ENCODE results near the gene CBLC.
A peak's percentile ranks its signal among the peaks of the same experiment; 100 is the strongest.
"Not testable (repeated sequence)": the region's sequence is repeated elsewhere in the genome, so short reads cannot be mapped to it uniquely, and the experiment has no call there.

CBLC gene

GRCh38 chr19:44762038-44762437 is 15.7 kb upstream of the CBLC start:
- Histone ChIP-seq H3K4me3 (no peak overlapping the region), H3K9me3 (0 out of 2 replicates have a peak, but pooled peaks cover under 1% of the 10 kb centered on the region), H3K4me1 (peaks cover 83% of the 10 kb centered on the region), H4K20me1 (no peaks in the 10 kb centered on the region), H3K36me3 (peaks cover 14% of the 10 kb centered on the region), H3K4me2 (peak overlapping the region; percentile 32), H3K27me3 (no peaks in the 10 kb centered on the region), H3K27ac (no peak overlapping the region), H3K9ac (no peak overlapping the region)
- TF ChIP-seq Cebpa-rat (IDR thresholded peaks at IDR 0.05), result no peak

GRCh38 chr19:44765033-44765948 is 12.4 kb upstream of the CBLC start:
- Histone ChIP-seq H3K27me3 (no peaks in the 10 kb centered on the region), H3K9me3 (0 out of 2 replicates have a peak, but pooled peaks cover 3% of the 10 kb centered on the region), H4K20me1 (no peaks in the 10 kb centered on the region), H3K9ac (no peak overlapping the region), H3K27ac (no peak overlapping the region), H3K4me2 (no peak overlapping the region), H3K36me3 (no peaks in the 10 kb centered on the region), H3K4me1 (peaks cover 78% of the 10 kb centered on the region), H3K4me3 (no peak overlapping the region)
- no peak for TF ChIP-seq Cebpa-rat (IDR thresholded peaks at IDR 0.05)

GRCh38 chr19:44765949-44766335 is 11.7 kb upstream of the CBLC start:
- no peaks in the 10 kb centered on the region for H3K27me3 ChIP-seq
- no peak overlapping the region for H3K27ac ChIP-seq
- no peak overlapping the region for H3K9ac ChIP-seq
- no peaks in the 10 kb centered on the region for H4K20me1 ChIP-seq
- peaks cover 75% of the 10 kb centered on the region for H3K4me1 ChIP-seq
- no peak for TF ChIP-seq Cebpa-rat (IDR thresholded peaks at IDR 0.05)
- H3K36me3 ChIP-seq, result no peaks in the 10 kb centered on the region
- 0 out of 2 replicates have a peak, but pooled peaks cover 3% of the 10 kb centered on the region for H3K9me3 ChIP-seq
- H3K4me3 ChIP-seq, result no peak overlapping the region
- no peak overlapping the region for H3K4me2 ChIP-seq

GRCh38 chr19:44767295-44768180 is 10.2 kb upstream of the CBLC start:
- Histone ChIP-seq H3K9ac (no peak overlapping the region), H4K20me1 (no peaks in the 10 kb centered on the region), H3K9me3 (0 out of 2 replicates have a peak, but pooled peaks cover 3% of the 10 kb centered on the region), H3K36me3 (no peaks in the 10 kb centered on the region), H3K4me2 (no peak overlapping the region), H3K27ac (no peak overlapping the region), H3K4me1 (peaks cover 66% of the 10 kb centered on the region), H3K27me3 (no peaks in the 10 kb centered on the region), H3K4me3 (no peak overlapping the region)
- no peak for TF ChIP-seq Cebpa-rat (IDR thresholded peaks at IDR 0.05)

GRCh38 chr19:44770550-44771257 is 7.0 kb upstream of the CBLC start:
- H3K27me3 ChIP-seq, result no peaks in the 10 kb centered on the region
- no peaks in the 10 kb centered on the region for H3K36me3 ChIP-seq
- H3K4me1 ChIP-seq, result peaks cover 41% of the 10 kb centered on the region
- H3K27ac ChIP-seq, result no peak overlapping the region
- no peak overlapping the region for H3K4me3 ChIP-seq
- TF ChIP-seq Cebpa-rat (IDR thresholded peaks at IDR 0.05), result no peak
- 0 out of 2 replicates have a peak, but pooled peaks cover 3% of the 10 kb centered on the region for H3K9me3 ChIP-seq
- H3K4me2 ChIP-seq, result peak overlapping the region; percentile 66
- H4K20me1 ChIP-seq, result no peaks in the 10 kb centered on the region
- no peak overlapping the region for H3K9ac ChIP-seq

- not testable (repeated sequence) for H3K27me3 ChIP-seq, H3K9me3 ChIP-seq, H3K27ac ChIP-seq, H3K4me3 ChIP-seq, H3K9ac ChIP-seq, H3K4me2 ChIP-seq, H4K20me1 ChIP-seq, H3K36me3 ChIP-seq
- H3K4me1 ChIP-seq, result peaks cover 35% of the 10 kb centered on the region
Measured at GRCh38 chr19:44772144-44772543, 5.5 kb upstream of the CBLC start.

GRCh38 chr19:44772959-44773358 is 4.7 kb upstream of the CBLC start:
- Histone ChIP-seq H3K36me3 (no peaks in the 10 kb centered on the region), H4K20me1 (no peaks in the 10 kb centered on the region), H3K9ac (0 out of 2 replicates have a peak overlapping the region, but pooled peaks have one; percentile 6), H3K4me1 (peaks cover 30% of the 10 kb centered on the region), H3K4me2 (no peak overlapping the region), H3K27ac (no peak overlapping the region), H3K9me3 (no peaks in the 10 kb centered on the region), H3K4me3 (no peak overlapping the region), H3K27me3 (no peaks in the 10 kb centered on the region)
- TF ChIP-seq Cebpa-rat (IDR thresholded peaks at IDR 0.05), result no peak

- Histone ChIP-seq H4K20me1 (no peaks in the 10 kb centered on the region), H3K4me2 (no peak overlapping the region), H3K27ac (no peak overlapping the region), H3K9me3 (no peaks in the 10 kb centered on the region), H3K4me3 (no peak overlapping the region), H3K36me3 (no peaks in the 10 kb centered on the region), H3K4me1 (peaks cover 9% of the 10 kb centered on the region), H3K27me3 (no peaks in the 10 kb centered on the region), H3K9ac (no peak overlapping the region)
- no peak for TF ChIP-seq Cebpa-rat (IDR thresholded peaks at IDR 0.05)
Measured at GRCh38 chr19:44775676-44776240, 1.9 kb upstream of the CBLC start.
